GM18498 (cell line): ENCODE data around the gene SREBF2.

Experiments
- ATAC-seq: cut with Tn5 transposase; IDR thresholded peaks from one replicate; pipeline ENCODE4 v1.9.1; 2021; ENCODE audit warnings: mild to moderate bottlenecking, moderate library complexity; ENCODE audit not compliant: unreplicated experiment

The SREBF2 gene

GRCh38 chr22:41875531-41876270, 42.8 kb downstream of the SREBF2 start:
- no peak for ATAC-seq

GRCh38 chr22:41876275-41876674, 43.4 kb downstream of the SREBF2 start:
- ATAC-seq, result no peak

GRCh38 chr22:41876675-41877074, 43.8 kb downstream of the SREBF2 start:
- no peak for ATAC-seq

- ATAC-seq, result no peak
Observed at GRCh38 chr22:41880653-41881052, 47.7 kb downstream of the SREBF2 start.

GRCh38 chr22:41883400-41883799, 50.5 kb downstream of the SREBF2 start:
- ATAC-seq, result no peak

GRCh38 chr22:41885116-41885515, 52.2 kb downstream of the SREBF2 start:
- ATAC-seq, result no peak

- no peak for ATAC-seq
Observed at GRCh38 chr22:41885516-41885915, 52.6 kb downstream of the SREBF2 start.

- no peak for ATAC-seq
Observed at GRCh38 chr22:41888627-41889200, 55.8 kb downstream of the SREBF2 start.

- no peak for ATAC-seq
Observed at GRCh38 chr22:41891407-41891806, 58.5 kb downstream of the SREBF2 start.

GRCh38 chr22:41892721-41893120, 59.8 kb downstream of the SREBF2 start:
- ATAC-seq, result no peak

GRCh38 chr22:41893591-41894375, 60.9 kb downstream of the SREBF2 start:
- ATAC-seq, result no peak

- no peak for ATAC-seq
Observed at GRCh38 chr22:41898645-41899044, 65.7 kb downstream of the SREBF2 start.

GRCh38 chr22:41899110-41899509, 66.2 kb downstream of the SREBF2 start:
- ATAC-seq, result no peak

GRCh38 chr22:41899992-41900651, 67.2 kb downstream of the SREBF2 start:
- no peak for ATAC-seq

GRCh38 chr22:41900652-41901312, 67.9 kb downstream of the SREBF2 start:
- ATAC-seq, result no peak

- no peak for ATAC-seq
Observed at GRCh38 chr22:41902016-41902415, 69.1 kb downstream of the SREBF2 start.

GRCh38 chr22:41902932-41903421, 70.1 kb downstream of the SREBF2 start:
- ATAC-seq, result no peak

GRCh38 chr22:41904450-41905410, 71.8 kb downstream of the SREBF2 start:
- no peak for ATAC-seq

GRCh38 chr22:41905411-41906202, 72.7 kb downstream of the SREBF2 start:
- ATAC-seq, result no peak
